GM21723 (cell line): Measurements from ENCODE around the gene SSX4B.
"Not testable (repeated sequence)": the region's sequence is repeated elsewhere in the genome, so short reads cannot be mapped to it uniquely, and the experiment has no call there.

Experiments
- ATAC-seq: cut with Tn5 transposase; IDR thresholded peaks from one replicate; pipeline ENCODE4 v1.9.1; 2021; ENCODE audit warnings: mild to moderate bottlenecking, moderate library complexity; ENCODE audit not compliant: unreplicated experiment

SSX4B gene

GRCh38 chrX:48356315-48357094 lies 55.3 kb downstream of the SSX4B start, which contains the start of gene SSX3:
Gene SSX3, minus strand, starts transcription at chrX:48356703. Its CDS starts 1,454 bp downstream, at chrX:48355249.
- not testable (repeated sequence) for ATAC-seq
